ENCODE data around the gene NEDD4. TPM values are rescaled to one million over a fixed set of nuclear protein-coding genes. Genes with fewer than 3 reads are reported as not detected.

NEDD4 gene
- total and polyA plus RNA-seq, 2 of the 4 experiments (the other 2 are of a cell fraction) = 27.4 to 80.7 TPM

DNA sequence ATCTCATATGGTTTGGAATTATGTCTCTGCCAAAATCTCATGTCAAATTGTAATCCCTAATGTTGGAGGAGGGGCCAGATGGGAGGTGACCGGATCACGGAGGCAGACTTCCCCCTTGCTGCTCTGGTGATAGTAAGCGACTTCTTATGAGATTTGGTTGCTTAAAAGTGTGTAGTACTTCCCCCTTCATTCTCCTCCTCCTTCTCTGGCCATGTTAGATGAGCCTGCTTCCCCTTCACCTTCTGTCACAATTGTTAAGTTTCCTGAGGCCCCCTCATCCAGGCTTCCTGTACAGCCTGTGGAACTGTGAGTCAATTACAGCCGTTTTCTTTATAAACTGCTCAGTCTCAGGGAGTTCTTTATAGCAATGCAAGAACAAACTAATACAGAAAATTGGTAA is 51.1 kb downstream of the NEDD4 start:
- no peak overlapping the region for H2AK9ac ChIP-seq (replicated peaks; ENCODE audit: low read depth, low read length, poor library complexity)
- no peak overlapping the region for H4K8ac ChIP-seq (ENCODE audit: low read depth in 2 of 2, low read length in 2 of 2)
- H2AK5ac ChIP-seq (ENCODE audit: low read depth, low read length) = no peak overlapping the region
- no peaks in the 10 kb centered on the region for H3K27me3 ChIP-seq (ENCODE audit: control insufficient read depth, insufficient read depth, low read length)
- no peak overlapping the region for H2BK5ac ChIP-seq (ENCODE audit: low read depth, low read length, poor library complexity, severe bottlenecking)
- TF ChIP-seq MXI1 (IDR thresholded peaks at IDR 0.05; ENCODE audit: borderline replicate concordance, low read depth, low read length) (no peak), BHLHE40 (IDR thresholded peaks at IDR 0.05; ENCODE audit: low read depth, low read length) (no peak), POLR2A (IDR thresholded peaks at IDR 0.05; ENCODE audit: low read depth, low read length) (no peak), RAD21 (IDR thresholded peaks at IDR 0.05; ENCODE audit: low read length) (no peak), CEBPB (IDR thresholded peaks at IDR 0.05; ENCODE audit: low read depth, low read length) (no peak), CHD1 (IDR thresholded peaks at IDR 0.05; ENCODE audit: low read depth, low read length) (no peak), NFE2L2 (IDR thresholded peaks at IDR 0.05; ENCODE audit: low read depth, low read length) (no peak), MAZ (IDR thresholded peaks at IDR 0.05; ENCODE audit: borderline replicate concordance, low read depth, low read length) (no peak), RCOR1 (IDR thresholded peaks at IDR 0.05; ENCODE audit: insufficient replicate concordance, low read length) (no peak), MAFK (IDR thresholded peaks at IDR 0.05; ENCODE audit: low read depth, low read length) (no peak), FOS (IDR thresholded peaks at IDR 0.05; ENCODE audit: low read depth, low read length) (no peak), SMC3 (IDR thresholded peaks at IDR 0.05; ENCODE audit: low read depth, low read length) (no peak), RFX5 (IDR thresholded peaks at IDR 0.05; ENCODE audit: low read depth, low read length) (no peak)
- TF ChIP-seq, protein P1, sequence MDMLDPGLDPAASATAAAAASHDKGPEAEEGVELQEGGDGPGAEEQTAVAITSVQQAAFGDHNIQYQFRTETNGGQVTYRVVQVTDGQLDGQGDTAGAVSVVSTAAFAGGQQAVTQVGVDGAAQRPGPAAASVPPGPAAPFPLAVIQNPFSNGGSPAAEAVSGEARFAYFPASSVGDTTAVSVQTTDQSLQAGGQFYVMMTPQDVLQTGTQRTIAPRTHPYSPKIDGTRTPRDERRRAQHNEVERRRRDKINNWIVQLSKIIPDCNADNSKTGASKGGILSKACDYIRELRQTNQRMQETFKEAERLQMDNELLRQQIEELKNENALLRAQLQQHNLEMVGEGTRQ (IDR thresholded peaks at IDR 0.05; ENCODE audit: low read depth, low read length) = no peak
- TF ChIP-seq, protein P2, sequence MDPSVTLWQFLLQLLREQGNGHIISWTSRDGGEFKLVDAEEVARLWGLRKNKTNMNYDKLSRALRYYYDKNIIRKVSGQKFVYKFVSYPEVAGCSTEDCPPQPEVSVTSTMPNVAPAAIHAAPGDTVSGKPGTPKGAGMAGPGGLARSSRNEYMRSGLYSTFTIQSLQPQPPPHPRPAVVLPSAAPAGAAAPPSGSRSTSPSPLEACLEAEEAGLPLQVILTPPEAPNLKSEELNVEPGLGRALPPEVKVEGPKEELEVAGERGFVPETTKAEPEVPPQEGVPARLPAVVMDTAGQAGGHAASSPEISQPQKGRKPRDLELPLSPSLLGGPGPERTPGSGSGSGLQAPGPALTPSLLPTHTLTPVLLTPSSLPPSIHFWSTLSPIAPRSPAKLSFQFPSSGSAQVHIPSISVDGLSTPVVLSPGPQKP (IDR thresholded peaks at IDR 0.05; ENCODE audit: borderline replicate concordance, low read depth, low read length) = no peak
- TF ChIP-seq, protein P3, sequence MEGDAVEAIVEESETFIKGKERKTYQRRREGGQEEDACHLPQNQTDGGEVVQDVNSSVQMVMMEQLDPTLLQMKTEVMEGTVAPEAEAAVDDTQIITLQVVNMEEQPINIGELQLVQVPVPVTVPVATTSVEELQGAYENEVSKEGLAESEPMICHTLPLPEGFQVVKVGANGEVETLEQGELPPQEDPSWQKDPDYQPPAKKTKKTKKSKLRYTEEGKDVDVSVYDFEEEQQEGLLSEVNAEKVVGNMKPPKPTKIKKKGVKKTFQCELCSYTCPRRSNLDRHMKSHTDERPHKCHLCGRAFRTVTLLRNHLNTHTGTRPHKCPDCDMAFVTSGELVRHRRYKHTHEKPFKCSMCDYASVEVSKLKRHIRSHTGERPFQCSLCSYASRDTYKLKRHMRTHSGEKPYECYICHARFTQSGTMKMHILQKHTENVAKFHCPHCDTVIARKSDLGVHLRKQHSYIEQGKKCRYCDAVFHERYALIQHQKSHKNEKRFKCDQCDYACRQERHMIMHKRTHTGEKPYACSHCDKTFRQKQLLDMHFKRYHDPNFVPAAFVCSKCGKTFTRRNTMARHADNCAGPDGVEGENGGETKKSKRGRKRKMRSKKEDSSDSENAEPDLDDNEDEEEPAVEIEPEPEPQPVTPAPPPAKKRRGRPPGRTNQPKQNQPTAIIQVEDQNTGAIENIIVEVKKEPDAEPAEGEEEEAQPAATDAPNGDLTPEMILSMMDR (conservative IDR thresholded peaks at IDR 0.05; ENCODE audit: low read depth, low read length) = no peak
- H3K79me1 ChIP-seq (ENCODE audit: low read depth in 1 of 2, low read length in 2 of 2) = peaks cover 15 to 20% of the 10 kb centered on the region in 2 experiments; a peak in 3 of 4 replicates
- H3K4me3 ChIP-seq (ENCODE audit: insufficient read depth, low read depth, low read length) = no peak overlapping the region
- no peak overlapping the region for H2AFZ ChIP-seq (replicated peaks; ENCODE audit: low read length, poor library complexity)
- H3K9ac ChIP-seq (ENCODE audit: low read depth, low read length) = no peak overlapping the region
- no peak overlapping the region for H2BK120ac ChIP-seq (ENCODE audit: low read depth, low read length)
- no peak overlapping the region for H3K4me2 ChIP-seq (ENCODE audit: low read depth, low read length)
- WGBS, 2 experiments (ENCODE audit: extremely low coverage in 2 of 2, insufficient read length in 1 of 2) = no CpG with 5 or more reads among the region's 4 CpGs
- H4K20me1 ChIP-seq (ENCODE audit: insufficient read depth, low read length) = no peaks in the 10 kb centered on the region
- H2BK15ac ChIP-seq (ENCODE audit: low read depth, low read length) = no peak overlapping the region
- no peak overlapping the region for H4K91ac ChIP-seq (ENCODE audit: insufficient read depth, low read depth, low read length)
- ChIA-PET POLR2A (ENCODE audit: unreplicated experiment) (no interaction called here), CTCF (no interaction called here)
- H3K23ac ChIP-seq (ENCODE audit: low read depth, low read length) = no peak overlapping the region
- intact Hi-C loops (cut with micrococcal nuclease) = no loop called here
- H3K9me1 ChIP-seq (ENCODE audit: insufficient read depth, low read length) = no peaks in the 10 kb centered on the region
- no peak for ATAC-seq (ENCODE audit: low read depth)
- H3K56ac ChIP-seq (ENCODE audit: extremely low read depth, insufficient read depth, low read length) = no peak overlapping the region
- in situ Hi-C loops (cut with MboI; ENCODE audit: low sequenced_read_pairs) = no loop called here
- no peaks in the 10 kb centered on the region for H3K4me1 ChIP-seq (ENCODE audit: control insufficient read depth, insufficient read depth, low read length)
- H4K5ac ChIP-seq (ENCODE audit: low read depth, low read length) = no peak overlapping the region
- H3K14ac ChIP-seq (replicated peaks; ENCODE audit: low read depth, low read length) = no peak overlapping the region
- no peak overlapping the region for H2BK20ac ChIP-seq (ENCODE audit: low read depth, low read length)
- peaks cover 6% of the 10 kb centered on the region for H3K9me3 ChIP-seq (ENCODE audit: control insufficient read depth, insufficient read depth, low read length)
- DNase-seq = no peak
- no TSS peak for BruUV-seq (replicated peaks)
- H3K18ac ChIP-seq (ENCODE audit: low read depth, low read length) = no peak overlapping the region
- peaks cover 6% of the 10 kb centered on the region for H3K36me3 ChIP-seq (ENCODE audit: control insufficient read depth, insufficient read depth, low read length)
- H3K27ac ChIP-seq (ENCODE audit: insufficient read depth, low read length) = no peak overlapping the region
- dilution Hi-C loops (cut with HindIII; ENCODE audit: low sequenced_read_pairs, unreplicated experiment) = no loop called here
- H3K4ac ChIP-seq (ENCODE audit: low read depth, low read length) = no peak overlapping the region

Measured in IMR-90 (cell line).